ENCODE data around the gene ELOA2. TPM values are rescaled to one million over a fixed set of nuclear protein-coding genes. Genes with fewer than 3 reads are reported as not detected.

Gene ELOA2
- total and polyA plus RNA-seq, 2 of the 4 experiments (the other 2 are of a cell fraction), result not detected

- no peak overlapping the region for H2BK120ac ChIP-seq (ENCODE audit: low read depth, low read length)
- no peaks in the 10 kb centered on the region for H3K79me1 ChIP-seq (ENCODE audit: low read depth in 1 of 2, low read length in 2 of 2)
- no peak overlapping the region for H3K4me2 ChIP-seq (ENCODE audit: low read depth, low read length)
- ATAC-seq (ENCODE audit: low read depth) (no peak), DNase-seq (no peak)
- no peaks in the 10 kb centered on the region for H3K4me1 ChIP-seq (ENCODE audit: control insufficient read depth, insufficient read depth, low read length)
- CTCF ChIA-PET, result interaction anchor here (0.8 kb wide), 1 partner anchor 51 kb away, joined by 3 read pairs; no protein-coding TSS in a partner anchor
- no peaks in the 10 kb centered on the region for H4K20me1 ChIP-seq (ENCODE audit: insufficient read depth, low read length)
- H3K23ac ChIP-seq (ENCODE audit: low read depth, low read length), result no peak overlapping the region
- H3K9ac ChIP-seq (ENCODE audit: low read depth, low read length), result no peak overlapping the region
- no peak overlapping the region for H3K18ac ChIP-seq (ENCODE audit: low read depth, low read length)
- no peaks in the 10 kb centered on the region for H3K9me1 ChIP-seq (ENCODE audit: insufficient read depth, low read length)
- H4K5ac ChIP-seq (ENCODE audit: low read depth, low read length), result no peak overlapping the region
- H2AK9ac ChIP-seq (replicated peaks; ENCODE audit: low read depth, low read length, poor library complexity), result no peak overlapping the region
- no peak overlapping the region for H4K8ac ChIP-seq (ENCODE audit: low read depth in 2 of 2, low read length in 2 of 2)
- H2AFZ ChIP-seq (replicated peaks; ENCODE audit: low read length, poor library complexity), result no peak overlapping the region
- H3K4ac ChIP-seq (ENCODE audit: low read depth, low read length), result no peak overlapping the region
- H3K9me3 ChIP-seq (ENCODE audit: control insufficient read depth, insufficient read depth, low read length), result no peaks in the 10 kb centered on the region
- no peak overlapping the region for H4K91ac ChIP-seq (ENCODE audit: insufficient read depth, low read depth, low read length)
- no peak overlapping the region for H2BK20ac ChIP-seq (ENCODE audit: low read depth, low read length)
- intact Hi-C loops (cut with micrococcal nuclease) (no loop called here), dilution Hi-C loops (cut with HindIII; ENCODE audit: low sequenced_read_pairs, unreplicated experiment) (no loop called here), in situ Hi-C loops (cut with MboI; ENCODE audit: low sequenced_read_pairs) (no loop called here)
- POLR2A ChIA-PET (ENCODE audit: unreplicated experiment), result no interaction called here
- H3K27me3 ChIP-seq (ENCODE audit: control insufficient read depth, insufficient read depth, low read length), result no peaks in the 10 kb centered on the region
- H3K14ac ChIP-seq (replicated peaks; ENCODE audit: low read depth, low read length), result no peak overlapping the region
- H3K4me3 ChIP-seq (ENCODE audit: insufficient read depth, low read depth, low read length), result no peak overlapping the region
- no peaks in the 10 kb centered on the region for H3K36me3 ChIP-seq (ENCODE audit: control insufficient read depth, insufficient read depth, low read length)
- TF ChIP-seq MXI1 (IDR thresholded peaks at IDR 0.05; ENCODE audit: borderline replicate concordance, low read depth, low read length), result no peak
- H3K27ac ChIP-seq (ENCODE audit: insufficient read depth, low read length), result no peak overlapping the region
- H2BK15ac ChIP-seq (ENCODE audit: low read depth, low read length), result no peak overlapping the region
- BruUV-seq (replicated peaks), result no TSS peak
- no peak overlapping the region for H3K56ac ChIP-seq (ENCODE audit: extremely low read depth, insufficient read depth, low read length)
- no peak overlapping the region for H2AK5ac ChIP-seq (ENCODE audit: low read depth, low read length)
- no CpG with 5 or more reads among the region's 8 CpGs for whole genome bisulfite sequencing, 2 experiments (ENCODE audit: extremely low coverage in 2 of 2, insufficient read length in 1 of 2)
- no peak overlapping the region for H2BK5ac ChIP-seq (ENCODE audit: low read depth, low read length, poor library complexity, severe bottlenecking)
Measured at GRCh38 chr18:47063096-47063495, 27.7 kb upstream of the ELOA2 start.

Data from IMR-90 (cell line).